ENCODE results near the gene APOE. TPM values are rescaled to one million over a fixed set of nuclear protein-coding genes. Genes with fewer than 3 reads are reported as not detected.

The APOE gene
- total and polyA plus RNA-seq, 2 of the 13 experiments (the other 11 are each of a cell fraction or from before 2014, with no cell fraction given) = 1,328 to 1,470 TPM

- no peak for TF ChIP-seq JDP2 (CRISPR knock-in tag; IDR thresholded peaks at IDR 0.05; ENCODE audit: borderline replicate concordance)
- TF ChIP-seq ZNF142 (CRISPR knock-in tag; IDR thresholded peaks at IDR 0.05) = no peak
- TF ChIP-seq ZNF574 (CRISPR knock-in tag; IDR thresholded peaks at IDR 0.05) = no peak; the same call in 1 of the 2 replicates
- TF ChIP-seq ZNF350 (CRISPR knock-in tag; IDR thresholded peaks at IDR 0.05; ENCODE audit: borderline replicate concordance, low read depth) = no peak
- TF ChIP-seq CBFB (CRISPR knock-in tag; IDR thresholded peaks at IDR 0.05) = no peak
- TF ChIP-seq ZNF18 (CRISPR knock-in tag; IDR thresholded peaks at IDR 0.05; ENCODE audit: insufficient replicate concordance) = no peak
- TF ChIP-seq JUNB (CRISPR knock-in tag; IDR thresholded peaks at IDR 0.05; ENCODE audit: borderline replicate concordance) = no peak
- no peak for TF ChIP-seq TCF12 (IDR thresholded peaks at IDR 0.05)
- TF ChIP-seq TCF12 (CRISPR knock-in tag; IDR thresholded peaks at IDR 0.05) = no peak
- no peak for TF ChIP-seq ZNF354B (CRISPR knock-in tag; IDR thresholded peaks at IDR 0.05)
- TF ChIP-seq MEF2D (CRISPR knock-in tag; IDR thresholded peaks at IDR 0.05) = no peak
- TF ChIP-seq GABPA (IDR thresholded peaks at IDR 0.05; ENCODE audit: low read depth, low read length) = no peak
- no peak for TF ChIP-seq GABPA (CRISPR knock-in tag; IDR thresholded peaks at IDR 0.05; ENCODE audit: low read depth)
- no peak for TF ChIP-seq PITX1 (CRISPR knock-in tag; IDR thresholded peaks at IDR 0.05)
- no peak for TF ChIP-seq ZIK1 (CRISPR knock-in tag; IDR thresholded peaks at IDR 0.05; ENCODE audit: borderline replicate concordance, low read depth)
Measured at GRCh38 chr19:44947041-44947581, 41.5 kb downstream of the APOE start (continued).

Data from HepG2 (cell line).